ENCODE measurements around the gene XRCC5.
"Not testable (repeated sequence)": the region's sequence is repeated elsewhere in the genome, so short reads cannot be mapped to it uniquely, and the experiment has no call there.

XRCC5 gene

DNA sequence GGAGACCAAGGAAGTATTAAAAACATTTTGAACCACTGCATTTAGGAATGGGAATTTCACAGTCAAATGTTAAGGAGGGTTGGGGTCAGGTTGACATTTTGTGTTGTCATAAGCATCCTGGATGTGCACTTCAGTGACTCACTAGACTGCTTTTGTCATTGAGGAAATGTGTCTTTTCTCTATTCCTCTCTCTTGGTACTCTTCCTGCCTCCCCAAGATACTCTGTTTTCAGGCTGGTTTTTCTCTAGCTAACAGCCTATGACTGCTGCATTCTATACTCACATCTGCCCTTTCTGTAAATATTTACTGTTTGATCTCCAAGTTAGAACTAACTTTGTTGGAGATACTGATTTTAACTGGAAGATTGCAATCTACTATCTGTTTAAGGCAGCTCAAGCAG lies 23.4 kb downstream of the XRCC5 start:
- no peak for TF ChIP-seq CTCF (IDR thresholded peaks at IDR 0.05; ENCODE audit: insufficient read depth, low read length, poor library complexity, severe bottlenecking)
- Histone ChIP-seq H3K36me3 (ENCODE audit: control insufficient read depth, insufficient read depth, low read length) (peaks cover 25% of the 10 kb centered on the region), H3K27me3 (replicated peaks; ENCODE audit: control insufficient read depth, insufficient read depth, low read length) (no peaks in the 10 kb centered on the region), H3K4me3 (replicated peaks; ENCODE audit: low read depth, low read length) (no peak overlapping the region)
- DNase-seq (ENCODE audit: extremely low read depth, insufficient read length) = no peak

- no peak for DNase-seq (ENCODE audit: extremely low read depth, insufficient read length)
- Histone ChIP-seq H3K36me3 (ENCODE audit: control insufficient read depth, insufficient read depth, low read length) (peaks cover 31% of the 10 kb centered on the region), H3K4me3 (replicated peaks; ENCODE audit: low read depth, low read length) (no peak overlapping the region), H3K27me3 (replicated peaks; ENCODE audit: control insufficient read depth, insufficient read depth, low read length) (no peaks in the 10 kb centered on the region)
- no peak for TF ChIP-seq CTCF (IDR thresholded peaks at IDR 0.05; ENCODE audit: insufficient read depth, low read length, poor library complexity, severe bottlenecking)
Measured at GRCh38 chr2:216133397-216133796, 24.2 kb downstream of the XRCC5 start.

DNA sequence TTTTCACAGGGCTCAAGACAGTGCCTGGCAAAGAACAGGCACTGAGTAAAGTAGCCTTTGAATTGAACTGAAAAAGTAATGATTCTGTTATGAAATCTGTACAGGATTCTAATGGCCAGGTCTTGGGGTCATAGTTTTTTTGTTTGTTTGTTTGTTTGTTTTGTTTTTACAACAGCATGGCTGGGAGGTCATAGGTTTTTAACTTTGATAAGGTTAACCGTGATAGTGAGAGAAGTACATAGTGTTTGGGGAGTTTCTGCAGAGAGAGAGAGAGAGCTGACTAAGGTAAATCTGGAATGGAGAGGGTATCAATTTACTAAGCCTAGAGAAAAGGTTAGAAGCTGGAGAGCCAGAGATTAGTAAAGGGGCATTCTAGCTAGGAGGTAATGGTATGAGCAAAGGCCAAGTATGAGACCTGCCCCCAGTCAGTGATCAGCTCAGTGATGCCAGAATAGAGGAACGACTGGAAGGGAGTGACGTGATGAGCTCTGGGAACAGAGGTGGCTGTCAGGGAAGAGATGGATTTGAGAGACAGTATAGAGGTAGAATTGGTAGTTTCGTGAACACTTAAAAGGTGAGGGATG lies 25.9 kb downstream of the XRCC5 start:
- Histone ChIP-seq H3K36me3 (ENCODE audit: control insufficient read depth, insufficient read depth, low read length) (peaks cover 31% of the 10 kb centered on the region), H3K27me3 (replicated peaks; ENCODE audit: control insufficient read depth, insufficient read depth, low read length) (no peaks in the 10 kb centered on the region), H3K4me3 (replicated peaks; ENCODE audit: low read depth, low read length) (no peak overlapping the region)
- TF ChIP-seq CTCF (IDR thresholded peaks at IDR 0.05; ENCODE audit: insufficient read depth, low read length, poor library complexity, severe bottlenecking) = no peak
- DNase-seq (ENCODE audit: extremely low read depth, insufficient read length) = no peak

- no peak overlapping the region for H3K4me3 ChIP-seq (replicated peaks; ENCODE audit: low read depth, low read length)
- H3K27me3 ChIP-seq (replicated peaks; ENCODE audit: control insufficient read depth, insufficient read depth, low read length) = no peaks in the 10 kb centered on the region
- peak; percentile 50 for TF ChIP-seq CTCF (IDR thresholded peaks at IDR 0.05; ENCODE audit: insufficient read depth, low read length, poor library complexity, severe bottlenecking)
- peaks cover 30% of the 10 kb centered on the region for H3K36me3 ChIP-seq (ENCODE audit: control insufficient read depth, insufficient read depth, low read length)
- no peak for DNase-seq (ENCODE audit: extremely low read depth, insufficient read length)
Measured at GRCh38 chr2:216139884-216140283, 30.7 kb downstream of the XRCC5 start.

DNA sequence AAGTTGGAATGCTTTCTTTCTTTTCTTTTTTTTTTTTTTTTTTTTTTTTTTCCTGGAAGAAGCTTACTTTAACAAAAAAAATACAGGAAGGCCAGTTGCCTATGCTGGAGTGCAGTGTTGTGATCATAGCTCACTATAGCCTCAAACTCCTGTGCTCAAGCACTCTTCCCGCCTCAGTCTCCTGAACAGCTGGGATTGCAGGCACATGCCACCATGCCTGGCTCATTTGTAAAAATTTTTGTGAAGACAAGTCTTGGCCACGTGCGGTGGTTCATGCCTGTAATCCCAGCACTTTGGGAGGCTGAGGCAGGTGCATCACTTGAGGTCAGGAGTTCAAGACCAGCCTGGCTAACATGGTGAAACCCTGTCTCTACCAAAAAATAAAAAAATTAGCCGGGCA lies 32.4 kb downstream of the XRCC5 start:
- DNase-seq (ENCODE audit: extremely low read depth, insufficient read length) = not testable (repeated sequence)

GRCh38 chr2:216142540-216142939 lies 33.4 kb downstream of the XRCC5 start:
- H3K36me3 ChIP-seq (ENCODE audit: control insufficient read depth, insufficient read depth, low read length) = peaks cover 31% of the 10 kb centered on the region
- TF ChIP-seq CTCF (IDR thresholded peaks at IDR 0.05; ENCODE audit: insufficient read depth, low read length, poor library complexity, severe bottlenecking) = no peak
- no peaks in the 10 kb centered on the region for H3K27me3 ChIP-seq (replicated peaks; ENCODE audit: control insufficient read depth, insufficient read depth, low read length)
- peak; percentile 58 for DNase-seq (ENCODE audit: extremely low read depth, insufficient read length)
- H3K4me3 ChIP-seq (replicated peaks; ENCODE audit: low read depth, low read length) = no peak overlapping the region

More for the DNA sequence above, 32.4 kb downstream of the XRCC5 start:
- H3K36me3 ChIP-seq (ENCODE audit: control insufficient read depth, insufficient read depth, low read length) = peaks cover 28% of the 10 kb centered on the region
- H3K4me3 ChIP-seq (replicated peaks; ENCODE audit: low read depth, low read length); H3K27me3 ChIP-seq (replicated peaks; ENCODE audit: control insufficient read depth, insufficient read depth, low read length): not testable (repeated sequence)

Data from GM06990 (cell line).